Central memory CD8-positive, alpha-beta T cell (primary cell): ENCODE results near the gene SMAD7.
A peak's percentile ranks its signal among the peaks of the same experiment; 100 is the strongest.

Experiments
- ATAC-seq: fragments of 150-1000 bp; cut with Tn5 transposase; replicated peaks from 2 replicates; pipeline ENCODE4 v1.10.0; 2022; ENCODE audit warnings: mild to moderate bottlenecking, moderate FRiP score, moderate number of reproducible peaks; ENCODE audit not compliant: poor library complexity, severe bottlenecking; ENCODE audit errors: extremely low read depth
- DNase-seq, 2 donors: peaks; one replicate each; pipeline ENCODE4 v3.0.0; 2021; ENCODE audit warnings: low spot score in 2 of 2
- H3K27ac Mint-ChIP-seq: one replicate; pipeline ENCODE4 v1.8.0; 2022; ENCODE audit warnings: low read depth, mild to moderate bottlenecking, moderate library complexity, mixed read lengths
- H3K27me3 Mint-ChIP-seq: one replicate; pipeline ENCODE4 v1.8.0; 2022; ENCODE audit warnings: mixed read lengths
- H3K36me3 Mint-ChIP-seq: one replicate; pipeline ENCODE4 v1.8.0; 2022; ENCODE audit warnings: mild to moderate bottlenecking, moderate library complexity, mixed read lengths; ENCODE audit not compliant: insufficient read depth
- H3K4me1 Mint-ChIP-seq: one replicate; pipeline ENCODE4 v1.8.0; 2022; ENCODE audit warnings: mixed read lengths
- H3K4me3 Mint-ChIP-seq: one replicate; pipeline ENCODE4 v1.8.0; 2022; ENCODE audit warnings: mild to moderate bottlenecking, moderate library complexity, mixed read lengths
- H3K9me3 Mint-ChIP-seq: one replicate; pipeline ENCODE4 v1.8.0; 2022; ENCODE audit warnings: mixed read lengths

The SMAD7 gene

GRCh38 chr18:48943736-48944527, 6.8 kb downstream of the SMAD7 start:
- ATAC-seq (no peak), DNase-seq (no peak)
- peak overlapping the region; percentile 68 for H3K4me3 Mint-ChIP-seq
- H3K27me3 Mint-ChIP-seq, result no peaks in the 10 kb centered on the region
- peaks cover 89% of the 10 kb centered on the region for H3K4me1 Mint-ChIP-seq
- peaks cover 73% of the 10 kb centered on the region for H3K36me3 Mint-ChIP-seq
- peak overlapping the region; percentile 84 for H3K27ac Mint-ChIP-seq
- no peaks in the 10 kb centered on the region for H3K9me3 Mint-ChIP-seq

GRCh38 chr18:48943333-48943732, 7.4 kb downstream of the SMAD7 start:
- Mint-ChIP-seq H3K36me3 (peaks cover 72% of the 10 kb centered on the region), H3K27me3 (no peaks in the 10 kb centered on the region), H3K4me1 (peaks cover 94% of the 10 kb centered on the region), H3K27ac (peak overlapping the region; percentile 84), H3K4me3 (peak overlapping the region; percentile 68), H3K9me3 (no peaks in the 10 kb centered on the region)
- ATAC-seq, result no peak
- DNase-seq, result no peak

GRCh38 chr18:48942554-48943261, 8.1 kb downstream of the SMAD7 start:
- peak overlapping the region; percentile 87 for H3K27ac Mint-ChIP-seq
- peaks cover 94% of the 10 kb centered on the region for H3K4me1 Mint-ChIP-seq
- H3K4me3 Mint-ChIP-seq, result peak overlapping the region; percentile 68
- no peak for ATAC-seq
- peaks cover 68% of the 10 kb centered on the region for H3K36me3 Mint-ChIP-seq
- no peaks in the 10 kb centered on the region for H3K27me3 Mint-ChIP-seq
- H3K9me3 Mint-ChIP-seq, result no peaks in the 10 kb centered on the region
- DNase-seq, result no peak

- H3K27ac Mint-ChIP-seq, result peak overlapping the region; percentile 87
- H3K4me3 Mint-ChIP-seq, result peak overlapping the region; percentile 68
- DNase-seq (no peak), ATAC-seq (no peak)
- peaks cover 94% of the 10 kb centered on the region for H3K4me1 Mint-ChIP-seq
- H3K9me3 Mint-ChIP-seq, result no peaks in the 10 kb centered on the region
- peaks cover 64% of the 10 kb centered on the region for H3K36me3 Mint-ChIP-seq
- H3K27me3 Mint-ChIP-seq, result no peaks in the 10 kb centered on the region
These were observed 8.7 kb downstream of the SMAD7 start for GRCh38 chr18:48942086-48942485.

GRCh38 chr18:48941672-48942071, 9.1 kb downstream of the SMAD7 start:
- peaks cover 91% of the 10 kb centered on the region for H3K4me1 Mint-ChIP-seq
- no peak for ATAC-seq
- peak overlapping the region; percentile 68 for H3K4me3 Mint-ChIP-seq
- no peak for DNase-seq
- H3K9me3 Mint-ChIP-seq, result no peaks in the 10 kb centered on the region
- peaks cover 63% of the 10 kb centered on the region for H3K36me3 Mint-ChIP-seq
- H3K27me3 Mint-ChIP-seq, result no peaks in the 10 kb centered on the region
- H3K27ac Mint-ChIP-seq, result peak overlapping the region; percentile 87

- H3K9me3 Mint-ChIP-seq, result no peaks in the 10 kb centered on the region
- peak; percentile 94 for ATAC-seq
- DNase-seq, result peak; percentile 63 to 93
- H3K4me3 Mint-ChIP-seq, result peak overlapping the region; percentile 68
- H3K4me1 Mint-ChIP-seq, result peaks cover 93% of the 10 kb centered on the region
- peaks cover 62% of the 10 kb centered on the region for H3K36me3 Mint-ChIP-seq
- H3K27me3 Mint-ChIP-seq, result no peaks in the 10 kb centered on the region
- H3K27ac Mint-ChIP-seq, result peak overlapping the region; percentile 87
These were observed 9.7 kb downstream of the SMAD7 start for GRCh38 chr18:48940854-48941611.

GRCh38 chr18:48939205-48940097, 11.3 kb downstream of the SMAD7 start:
- no peak for DNase-seq
- H3K27me3 Mint-ChIP-seq, result no peaks in the 10 kb centered on the region

GRCh38 chr18:48938827-48939204, 11.9 kb downstream of the SMAD7 start:
- Mint-ChIP-seq H3K4me3 (peak overlapping the region; percentile 42), H3K27me3 (no peaks in the 10 kb centered on the region), H3K36me3 (peaks cover 60% of the 10 kb centered on the region), H3K27ac (peak overlapping the region; percentile 87), H3K9me3 (no peaks in the 10 kb centered on the region), H3K4me1 (peaks cover 93% of the 10 kb centered on the region)
- DNase-seq, result no peak
- no peak for ATAC-seq

More at GRCh38 chr18:48939205-48940097, 11.3 kb downstream of the SMAD7 start:
- Mint-ChIP-seq H3K4me3 (peak overlapping the region; percentile 68), H3K9me3 (no peaks in the 10 kb centered on the region), H3K27ac (peak overlapping the region; percentile 87), H3K36me3 (peaks cover 62% of the 10 kb centered on the region), H3K4me1 (peaks cover 93% of the 10 kb centered on the region)
- no peak for ATAC-seq

GRCh38 chr18:48937869-48938750, 12.7 kb downstream of the SMAD7 start:
- Mint-ChIP-seq H3K4me1 (peaks cover 91% of the 10 kb centered on the region), H3K9me3 (no peaks in the 10 kb centered on the region), H3K4me3 (peak overlapping the region; percentile 42), H3K27me3 (no peaks in the 10 kb centered on the region), H3K27ac (peak overlapping the region; percentile 87), H3K36me3 (peaks cover 55% of the 10 kb centered on the region)
- ATAC-seq (no peak), DNase-seq (no peak)

GRCh38 chr18:48935433-48935774, 15.4 kb downstream of the SMAD7 start:
- Mint-ChIP-seq H3K27me3 (no peaks in the 10 kb centered on the region), H3K36me3 (peaks cover 53% of the 10 kb centered on the region), H3K9me3 (no peaks in the 10 kb centered on the region), H3K27ac (peak overlapping the region; percentile 95), H3K4me3 (peak overlapping the region; percentile 72), H3K4me1 (peaks cover 92% of the 10 kb centered on the region)
- no peak for ATAC-seq
- no peak for DNase-seq

- H3K27me3 Mint-ChIP-seq, result no peaks in the 10 kb centered on the region
- H3K4me3 Mint-ChIP-seq, result peak overlapping the region; percentile 72
- peaks cover 92% of the 10 kb centered on the region for H3K4me1 Mint-ChIP-seq
- DNase-seq (no peak), ATAC-seq (no peak)
- H3K27ac Mint-ChIP-seq, result peak overlapping the region; percentile 95
- H3K9me3 Mint-ChIP-seq, result no peaks in the 10 kb centered on the region
- peaks cover 50% of the 10 kb centered on the region for H3K36me3 Mint-ChIP-seq
These were observed 15.9 kb downstream of the SMAD7 start for GRCh38 chr18:48934723-48935432.
